K562 (cell line): ENCODE results near the gene MYLIP. TPM values are rescaled to one million over a fixed set of nuclear protein-coding genes. Genes with fewer than 3 reads are reported as not detected.

Source experiments
- ATF1 ChIP-seq, 2 experiments: fragments of 450-650 bp in 1 of 2; IDR thresholded peaks; 2 replicates each; pipeline ENCODE4 v1.6.1; 2016; ENCODE audit warnings: missing compliant biosample characterization in 1 of 2, missing genetic modification characterization in 1 of 2
- COPS2 ChIP-seq: fragments of 450-650 bp; conservative IDR thresholded peaks from 2 replicates; pipeline ENCODE4 v1.6.1; 2016; ENCODE audit warnings: mild to moderate bottlenecking, moderate library complexity
- CREB3 ChIP-seq: fragments of 450-650 bp; conservative IDR thresholded peaks from 2 replicates; pipeline ENCODE4 v1.6.1; 2016; ENCODE audit warnings: missing genetic modification characterization, low read depth, mild to moderate bottlenecking, missing compliant biosample characterization, moderate library complexity
- E2F4 ChIP-seq: sonication (generic); formaldehyde crosslinking; IDR thresholded peaks from 2 replicates; pipeline ENCODE4 v1.8.0; 2022; ENCODE audit warnings: mild to moderate bottlenecking, low read depth, missing genetic modification reagents
- EP400 ChIP-seq: fragments of 450-650 bp; IDR thresholded peaks from 2 replicates; pipeline ENCODE4 v1.6.1; 2017; ENCODE audit warnings: antibody characterized with exemption, mild to moderate bottlenecking, moderate library complexity
- FOXK2 ChIP-seq, 2 experiments: fragments of 450-650 bp; IDR thresholded peaks in 1 of 2; conservative IDR thresholded peaks in 1 of 2; 2 replicates each; pipeline ENCODE4 v1.6.1; 2016; ENCODE audit warnings: low read depth in 2 of 2, mild to moderate bottlenecking in 1 of 2
- FUS ChIP-seq: fragments of 200-400 bp; formaldehyde crosslinking; optimal IDR thresholded peaks from 2 replicates; pipeline ENCODE3; 2017; ENCODE audit warnings: low read depth, low read length
- GTF2F1 ChIP-seq: IDR thresholded peaks from 2 replicates; pipeline ENCODE4 v1.6.1; 2011; ENCODE audit warnings: low read depth, low read length, improper control_type of control experiment
- IFI16 ChIP-seq: fragments of 250-450 bp; sonication (Bioruptor Pico); IDR thresholded peaks from 2 replicates; pipeline ENCODE4 v2.1.2; 2022; ENCODE audit warnings: mild to moderate bottlenecking, inconsistent platforms
- KDM1A ChIP-seq, 2 experiments: fragments of 450-650 bp; IDR thresholded peaks; 2 replicates each; pipeline ENCODE4 v1.6.1; 2016; ENCODE audit warnings: mild to moderate bottlenecking in 2 of 2
- MAFF ChIP-seq: IDR thresholded peaks from 2 replicates; pipeline ENCODE4 v1.6.1; 2012; ENCODE audit warnings: low read length, improper control_type of control experiment
- MLLT1 ChIP-seq, 2 experiments: fragments of 450-650 bp; IDR thresholded peaks; 2 replicates each; pipeline ENCODE4 v1.6.1; 2016
- PHB2 ChIP-seq: fragments of 450-650 bp; IDR thresholded peaks from 2 replicates; pipeline ENCODE4 v1.6.1; 2017; ENCODE audit warnings: low read depth
- PURB ChIP-seq: sonication (generic); formaldehyde crosslinking; IDR thresholded peaks from 2 replicates; pipeline ENCODE4 v1.9.0; 2021; ENCODE audit warnings: low read depth, mild to moderate bottlenecking, missing genetic modification reagents
- RFX1 ChIP-seq: fragments of 450-650 bp; IDR thresholded peaks from 2 replicates; pipeline ENCODE4 v1.6.1; 2016; ENCODE audit warnings: mild to moderate bottlenecking, moderate library complexity
- SIN3B ChIP-seq: fragments of 450-650 bp; IDR thresholded peaks from 2 replicates; pipeline ENCODE4 v1.6.1; 2017; ENCODE audit warnings: low read depth, mild to moderate bottlenecking, moderate library complexity
- SMAD1 ChIP-seq: fragments of 150-350 bp; IDR thresholded peaks from 2 replicates; pipeline ENCODE4 v1.6.1; 2014; ENCODE audit warnings: low read length, low read depth; ENCODE audit not compliant: partially characterized antibody
- TAF1 ChIP-seq: IDR thresholded peaks from 2 replicates; pipeline ENCODE4 v1.6.1; 2011; ENCODE audit warnings: mild to moderate bottlenecking, low read length, moderate library complexity; ENCODE audit not compliant: insufficient read depth, control insufficient read depth, severe bottlenecking; ENCODE audit errors: extremely low read depth
- TBL1XR1 ChIP-seq, 2 experiments: IDR thresholded peaks; 2 replicates each; pipeline ENCODE4 v1.6.1; 2012; ENCODE audit warnings: improper control_type of control experiment in 2 of 2, low read length in 2 of 2, mild to moderate bottlenecking in 1 of 2
- YBX1 ChIP-seq: fragments of 450-650 bp; IDR thresholded peaks from 2 replicates; pipeline ENCODE4 v1.7.1; 2016; ENCODE audit warnings: mild to moderate bottlenecking
- ZBTB12 ChIP-seq: fragments of 250-450 bp; sonication (Bioruptor Pico); IDR thresholded peaks from 2 replicates; pipeline ENCODE4 v1.4.0; 2020
- ZBTB7A ChIP-seq: IDR thresholded peaks from 2 replicates; pipeline ENCODE4 v1.6.1; 2011; ENCODE audit warnings: low read depth, mild to moderate bottlenecking, low read length, moderate library complexity, borderline replicate concordance; ENCODE audit not compliant: control insufficient read depth
- ZFP1 ChIP-seq: fragments of 450-650 bp; formaldehyde crosslinking; IDR thresholded peaks from 2 replicates; pipeline ENCODE4 v1.4.0; 2020; ENCODE audit warnings: mild to moderate bottlenecking, mixed read lengths
- ZNF324 ChIP-seq: fragments of 250-450 bp; sonication (Bioruptor Pico); IDR thresholded peaks from 2 replicates; pipeline ENCODE4 v1.4.0; 2020; ENCODE audit warnings: mild to moderate bottlenecking
- ZNF561 ChIP-seq: fragments of 450-650 bp; formaldehyde crosslinking; conservative IDR thresholded peaks from 2 replicates; pipeline ENCODE4 v1.4.0; 2020; ENCODE audit warnings: mild to moderate bottlenecking, moderate library complexity
- polyA plus RNA-seq, 8 experiments: library from polyadenylated mRNA; depleted of rRNA in 4 of 8; stranded (reverse) in 5 of 8; unstranded in 3 of 8; fragments of >200 nt; fragmentation: Nextera tagmentation in 2 of 8; fragmentation: Illumina TruSeq in 1 of 8; extraction: Ambion mirVana in 2 of 8; extraction: Trizol in 1 of 8; gene quantifications; 2 replicates each; pipeline versions ENCODE4 v1.2.1 to v1.2.3, GENCODE V29; 2011 to 2014; ENCODE audit warnings: inconsistent platforms in 1 of 8, missing spikeins in 1 of 8
- total RNA-seq, 7 experiments: library from RNA; depleted of rRNA in 6 of 7; stranded (reverse); fragments of >200 nt in 6 of 7; fragmentation: Illumina TruSeq in 2 of 7; extraction: Trizol in 2 of 7; gene quantifications; 2 replicates each; pipeline versions ENCODE4 v1.2.1 to v1.2.3, GENCODE V29; 2011 to 2021; ENCODE audit warnings: low replicate concordance in 1 of 7

The MYLIP gene
- total and polyA plus RNA-seq, 9 of the 15 experiments (the other 6 are each of a cell fraction or from before 2014, with no cell fraction given), result 10.8 to 43.5 (median 31.5) TPM

- no peak for TF ChIP-seq MAFF
- TF ChIP-seq PHB2, result no peak
- TF ChIP-seq ZNF561 (CRISPR knock-in tag), result 0 out of 2 replicates have a peak, but pooled peaks have one; percentile 23
- no peak for TF ChIP-seq YBX1
- TF ChIP-seq E2F4, result no peak
- no peak for TF ChIP-seq FOXK2 (conservative IDR thresholded peaks at IDR 0.05 in 1 of 2, IDR thresholded peaks at IDR 0.05 in 1 of 2; ENCODE audit: low read depth in 2 of 2)
- no peak for TF ChIP-seq SMAD1
- no peak for TF ChIP-seq RFX1
- TF ChIP-seq KDM1A (IDR thresholded peaks at IDR 0.05), result no peak
- TF ChIP-seq ATF1 (CRISPR knock-in tag; IDR thresholded peaks at IDR 0.05), result no peak
- TF ChIP-seq ATF1 (tag; IDR thresholded peaks at IDR 0.05), result no peak
- no peak for TF ChIP-seq ZNF324 (CRISPR knock-in tag)
- no peak for TF ChIP-seq ZBTB7A
- TF ChIP-seq SIN3B, result no peak
- no peak for TF ChIP-seq GTF2F1
- 0 out of 2 replicates have a peak, but pooled peaks have one; percentile 32 for TF ChIP-seq ZFP1 (CRISPR knock-in tag)
- TF ChIP-seq CREB3 (tag), result no peak
- peak in 1 of 2 experiments; percentile 69; a peak in 2 of 4 replicates for TF ChIP-seq MLLT1 (IDR thresholded peaks at IDR 0.05)
- no peak for TF ChIP-seq EP400
- TF ChIP-seq TBL1XR1 (IDR thresholded peaks at IDR 0.05; ENCODE audit: low read length in 2 of 2), result 0 out of 4 replicates have a peak, but pooled peaks of 1 of the 2 experiments have one; percentile 6
- TF ChIP-seq PURB (CRISPR knock-in tag), result no peak
- TF ChIP-seq IFI16 (CRISPR knock-in tag), result no peak
- TF ChIP-seq TAF1, result no peak
- no peak for TF ChIP-seq FUS
- TF ChIP-seq ZBTB12 (CRISPR knock-in tag), result no peak
- TF ChIP-seq COPS2, result no peak
Measured at GRCh38 chr6:16129623-16130401, 926 bp downstream of the MYLIP start (continued).
